Activated effector memory CD4-positive, alpha-beta T cell treated with anti-CD3 and anti-CD28 coated beads, Interleukin-2, amount 50 U/mL, for 16 hours (primary cell): ENCODE measurements around the gene MOV10L1.

Experiments
- DNase-seq: peaks from one replicate; pipeline ENCODE4 v3.0.0-alpha.2; 2020

Gene MOV10L1

DNA sequence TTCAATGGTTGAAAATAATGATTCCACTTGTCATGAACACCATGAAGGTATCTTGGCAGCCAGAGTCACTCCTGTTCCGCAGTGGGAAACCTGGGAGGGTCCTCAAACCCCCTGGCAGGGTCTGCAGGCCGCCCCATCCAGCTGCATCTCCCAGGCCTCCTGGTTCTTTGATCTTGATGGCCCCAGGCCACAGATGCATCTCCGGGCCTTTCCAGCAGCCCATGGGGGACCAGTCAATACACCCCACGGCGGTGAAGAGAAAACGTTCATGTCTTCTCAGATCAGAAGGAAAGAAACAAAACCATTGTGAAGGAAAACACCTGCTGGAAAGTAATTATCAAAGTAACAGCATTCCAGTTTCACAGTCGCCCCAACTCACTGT lies 29.9 kb upstream of the MOV10L1 start:
- no peak for DNase-seq

DNA sequence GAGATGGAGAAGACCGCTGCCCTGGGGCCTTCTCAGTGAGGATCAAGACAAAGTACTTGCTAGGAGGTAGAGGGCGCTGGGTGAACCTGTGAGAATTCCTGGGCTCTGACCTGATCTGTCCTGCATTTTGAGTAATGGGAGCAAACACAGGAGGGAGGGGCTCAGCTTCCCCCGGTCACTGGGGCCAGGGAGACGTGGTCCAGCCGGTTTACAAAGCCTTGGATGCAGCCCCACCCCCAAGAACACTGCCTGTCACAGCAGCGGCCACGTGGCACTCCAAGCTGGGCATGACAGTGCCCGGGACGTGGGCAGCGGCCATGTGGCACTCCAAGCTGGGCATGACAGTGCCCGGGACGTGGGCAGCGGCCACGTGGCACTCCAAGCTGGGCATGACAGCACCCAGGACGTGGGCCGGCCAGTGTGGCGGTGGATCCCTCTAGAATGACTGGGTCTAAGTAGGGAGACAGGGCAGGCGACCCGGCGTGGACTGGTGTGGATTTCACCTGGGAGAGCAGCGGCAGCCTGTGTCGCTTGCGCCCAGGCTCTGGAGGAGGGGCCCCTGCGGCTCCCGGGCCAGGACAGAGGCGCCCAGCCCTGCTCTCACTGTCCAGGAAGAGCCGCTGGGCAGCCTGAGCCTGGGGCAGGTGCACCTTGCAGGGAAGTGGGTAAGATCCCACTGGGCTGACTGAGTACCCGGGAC lies 29.2 kb upstream of the MOV10L1 start:
- no peak for DNase-seq

DNA sequence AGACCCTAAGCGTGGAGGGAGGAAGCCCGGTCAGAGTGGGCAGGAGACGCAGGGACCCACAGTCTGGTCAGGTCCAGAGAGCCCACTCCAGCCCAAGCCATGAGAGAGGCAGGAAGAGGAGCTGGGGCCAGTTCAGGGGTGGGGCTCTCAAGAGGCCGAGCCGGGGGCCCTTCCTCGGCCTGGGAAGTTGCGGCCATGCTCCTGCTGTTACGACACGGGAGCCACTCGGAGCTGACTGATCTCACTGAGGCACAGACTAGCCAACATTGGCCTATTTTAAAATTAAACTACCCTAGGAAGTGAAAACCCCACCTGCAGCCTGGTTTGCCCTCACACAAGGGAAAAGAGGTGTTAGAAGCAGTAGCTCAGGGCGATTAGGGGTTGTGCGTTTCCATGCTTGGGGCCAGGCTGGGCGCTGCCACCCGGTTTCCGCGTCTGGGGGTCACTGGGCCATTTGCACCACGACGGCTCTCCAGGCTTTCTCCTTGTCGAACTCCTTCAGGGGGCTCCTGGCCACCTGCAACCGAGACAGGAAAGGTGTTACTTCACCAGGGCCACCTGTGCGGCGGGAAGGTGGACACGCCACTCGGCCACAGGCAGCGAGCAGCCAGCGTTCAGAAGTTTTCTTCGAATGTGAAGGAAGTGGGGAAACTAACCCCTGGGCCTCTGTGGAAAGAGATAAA lies 28.5 kb upstream of the MOV10L1 start:
- no peak for DNase-seq

DNA sequence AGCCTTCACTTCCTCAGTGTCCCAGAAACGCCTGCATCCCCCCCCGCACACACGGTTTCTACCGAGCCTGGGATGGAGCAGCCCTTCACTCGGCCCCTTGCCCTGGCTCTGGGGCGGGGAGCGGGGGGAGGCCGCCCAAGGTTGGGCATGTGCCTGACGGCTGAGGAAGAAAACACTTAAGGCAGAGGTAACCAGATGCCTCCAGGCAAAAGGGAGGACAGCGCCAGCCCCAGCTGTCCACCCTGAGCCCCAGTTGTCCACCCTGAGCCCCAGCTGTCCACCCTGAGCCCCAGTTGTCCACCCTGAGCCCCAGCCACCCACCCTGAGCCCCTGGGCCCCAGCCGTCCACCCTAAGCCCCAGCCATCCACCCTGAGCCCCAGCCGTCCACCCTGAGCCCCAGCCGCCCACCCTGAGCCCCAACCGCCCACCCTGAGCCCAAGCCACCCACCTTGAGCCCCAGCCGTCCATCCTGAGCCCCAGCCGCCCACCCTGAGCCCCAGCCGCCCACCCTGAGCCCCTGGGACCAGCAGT lies 27.9 kb upstream of the MOV10L1 start:
- DNase-seq = no peak

DNA sequence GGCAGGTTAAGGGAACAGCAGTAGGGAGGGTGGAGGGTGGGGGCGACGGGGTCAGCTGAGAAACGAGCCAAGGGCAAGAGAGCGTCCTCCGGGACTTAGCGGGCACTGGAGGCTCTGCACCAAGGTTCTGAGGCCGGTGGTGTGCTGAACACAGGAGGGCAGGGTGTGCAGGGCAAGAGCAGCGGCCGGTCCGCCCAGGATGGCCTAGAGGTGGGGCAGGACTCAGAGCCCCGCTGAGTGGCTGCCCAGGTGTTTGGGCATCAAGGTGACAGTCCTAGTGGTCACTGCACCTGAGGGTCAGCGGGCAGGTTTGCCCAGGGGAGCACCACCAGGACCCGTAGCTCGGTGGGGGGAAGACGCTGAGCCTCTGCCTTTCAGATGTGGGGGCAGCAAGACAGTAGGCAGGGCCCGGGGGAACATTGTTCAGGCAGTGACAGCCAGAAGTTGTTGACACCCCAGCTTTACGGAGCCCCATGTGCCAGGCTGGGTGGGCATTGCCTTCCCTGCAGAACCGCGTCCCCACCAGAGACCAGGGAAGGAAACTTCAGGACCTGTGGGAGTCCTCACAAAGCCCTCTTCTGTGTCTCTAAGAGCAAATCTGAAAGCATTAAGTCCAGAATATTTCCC lies 27.2 kb upstream of the MOV10L1 start:
- DNase-seq = no peak

DNA sequence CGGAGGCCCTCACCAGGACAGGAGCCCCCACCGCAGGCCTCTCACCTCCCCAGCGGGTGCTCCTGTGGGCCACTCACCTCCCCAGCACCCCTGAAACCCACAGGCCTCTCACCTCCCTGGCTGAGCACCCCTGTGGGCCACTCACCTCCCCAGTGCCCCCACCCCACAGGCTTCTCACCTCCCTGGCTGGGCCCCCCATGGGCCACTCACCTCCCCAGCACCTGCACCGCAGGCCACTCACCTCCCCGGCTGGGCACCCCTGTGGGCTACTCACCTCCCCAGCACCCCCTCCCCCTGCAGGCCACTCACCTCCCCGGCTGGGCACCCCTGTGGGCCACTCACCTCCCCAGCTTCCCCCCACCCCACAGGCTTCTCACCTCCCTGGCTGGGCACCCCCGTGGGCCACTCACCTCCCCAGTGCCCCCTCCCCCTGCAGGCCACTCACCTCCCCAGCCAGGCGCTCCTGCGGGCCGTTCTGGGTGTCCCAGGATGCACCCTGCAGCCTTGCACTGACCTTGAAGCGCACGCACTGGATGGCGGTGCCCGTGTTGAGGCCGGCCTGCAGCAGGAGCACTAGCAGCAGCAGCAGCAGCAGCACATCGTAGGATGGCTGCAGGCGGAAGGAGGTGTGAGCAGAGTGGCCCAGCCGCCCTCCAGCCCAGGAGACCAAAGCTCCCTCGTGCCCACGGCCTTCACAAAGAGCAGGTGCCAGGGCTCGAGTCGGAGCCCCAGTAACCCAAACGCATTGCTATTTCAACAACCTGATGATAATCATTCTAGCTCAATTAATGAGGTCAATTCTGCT lies 26.0 kb upstream of the MOV10L1 start:
- no peak for DNase-seq

DNA sequence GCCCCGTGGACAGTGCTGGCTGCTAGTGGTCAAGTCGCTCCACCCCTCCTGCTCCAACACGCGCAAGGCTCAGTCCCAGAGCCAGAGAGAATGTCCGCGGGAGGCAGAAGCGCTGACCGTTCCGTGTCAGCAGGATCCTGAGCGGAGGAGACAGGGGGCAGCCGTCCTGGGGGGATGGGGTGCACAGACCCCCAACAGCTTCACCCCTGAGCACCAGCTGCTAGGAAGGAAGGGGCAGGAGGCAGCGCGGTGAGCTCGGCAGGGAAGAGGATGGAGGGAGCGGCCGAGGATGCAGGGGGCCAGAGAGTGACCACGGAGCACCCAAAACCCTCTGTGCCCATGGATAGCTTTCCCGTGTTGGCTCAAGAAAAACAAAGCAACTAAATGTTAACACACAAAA lies 25.4 kb upstream of the MOV10L1 start:
- no peak for DNase-seq

DNA sequence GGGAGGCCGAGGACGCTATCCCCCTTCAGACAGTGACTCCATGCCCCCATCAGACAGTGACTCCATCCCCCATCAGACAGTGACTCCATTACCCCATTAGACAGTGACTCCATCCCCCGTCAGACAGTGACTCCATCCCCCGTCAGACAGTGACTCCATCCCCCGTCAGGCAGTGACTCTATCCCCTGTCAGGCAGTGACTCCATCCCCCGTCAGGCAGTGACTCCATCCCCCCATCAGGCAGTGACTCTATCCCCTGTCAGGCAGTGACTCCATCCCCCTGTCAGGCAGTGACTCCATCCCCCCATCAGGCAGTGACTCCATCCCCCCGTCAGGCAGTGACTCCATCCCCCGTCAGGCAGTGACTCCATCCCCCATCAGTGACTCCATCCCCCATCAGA lies 22.6 kb upstream of the MOV10L1 start:
- no peak for DNase-seq

DNA sequence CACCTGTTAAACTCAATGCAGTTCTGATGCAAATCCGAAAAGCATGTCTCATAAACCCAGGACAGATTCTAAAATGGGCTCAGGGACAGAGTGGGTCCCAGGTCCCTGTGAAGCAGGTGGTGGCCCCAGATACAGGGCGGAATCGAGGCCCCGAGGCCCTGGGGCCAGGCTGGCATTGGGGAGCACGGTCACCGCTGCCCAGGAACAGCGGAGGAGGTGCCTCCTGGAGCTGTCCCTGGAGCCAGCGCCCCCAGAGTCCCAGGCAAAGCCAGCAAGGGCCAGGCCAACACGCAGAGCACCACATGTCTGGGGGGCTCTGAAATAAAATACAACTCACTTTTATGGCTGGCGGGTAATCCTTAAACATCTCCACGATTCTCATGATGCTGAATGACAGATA lies 21.7 kb upstream of the MOV10L1 start:
- no peak for DNase-seq

DNA sequence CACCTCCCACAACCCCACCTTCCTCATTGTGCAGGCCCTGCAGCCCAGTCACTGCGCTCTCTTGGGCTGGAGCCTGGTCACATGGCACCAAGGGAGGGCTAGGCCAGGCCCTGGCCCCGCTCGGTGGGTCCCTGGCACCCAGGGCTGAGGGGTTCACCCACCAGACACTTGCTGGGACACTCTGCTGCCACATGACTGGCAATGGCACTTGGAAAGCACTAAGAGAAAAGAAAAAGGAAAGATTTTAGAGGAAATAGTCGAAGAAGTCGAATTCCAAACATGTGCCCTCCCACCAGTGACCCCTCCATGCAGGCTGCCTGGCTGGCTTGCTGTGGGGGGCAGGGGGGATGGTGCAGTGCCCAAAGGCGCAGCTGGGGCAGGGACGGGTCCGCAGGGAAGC lies 19.4 kb upstream of the MOV10L1 start:
- DNase-seq = no peak

DNA sequence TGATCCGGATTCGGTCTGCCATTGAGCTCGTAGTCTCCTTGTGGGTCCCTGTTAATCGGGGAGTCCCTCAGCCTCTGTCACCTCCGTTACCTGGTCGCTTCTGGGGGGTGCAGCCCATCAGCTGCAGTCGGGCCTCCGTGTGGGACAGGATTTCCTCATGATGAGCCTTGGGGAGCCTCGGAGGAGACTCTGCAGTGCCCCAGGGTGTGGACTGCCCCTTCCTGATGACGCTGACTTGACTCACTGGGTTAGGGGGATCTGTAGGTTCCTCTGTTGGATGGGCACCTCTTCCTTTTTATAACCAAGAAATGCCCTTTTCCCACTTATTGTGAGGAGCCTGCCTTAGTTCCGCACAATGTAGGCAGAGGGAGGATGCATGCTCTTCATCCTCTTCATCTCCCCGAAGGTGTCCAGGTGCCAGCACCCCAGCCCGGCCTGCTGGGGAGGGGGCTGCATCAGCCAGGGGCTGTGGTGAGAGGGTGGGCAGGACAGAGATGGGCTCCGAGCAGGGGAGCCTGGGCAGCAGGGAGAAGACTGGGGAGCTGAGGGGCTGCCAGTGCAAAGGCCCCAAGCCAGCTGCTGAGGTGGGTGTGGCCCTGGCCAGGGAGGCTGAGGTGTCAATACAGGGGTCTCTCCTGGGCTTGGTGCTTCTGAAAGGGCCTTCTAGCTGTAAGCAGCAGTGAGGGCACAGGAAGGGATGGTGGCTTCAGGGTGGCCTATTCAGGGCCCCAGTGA lies 18.2 kb upstream of the MOV10L1 start:
- no peak for DNase-seq

DNA sequence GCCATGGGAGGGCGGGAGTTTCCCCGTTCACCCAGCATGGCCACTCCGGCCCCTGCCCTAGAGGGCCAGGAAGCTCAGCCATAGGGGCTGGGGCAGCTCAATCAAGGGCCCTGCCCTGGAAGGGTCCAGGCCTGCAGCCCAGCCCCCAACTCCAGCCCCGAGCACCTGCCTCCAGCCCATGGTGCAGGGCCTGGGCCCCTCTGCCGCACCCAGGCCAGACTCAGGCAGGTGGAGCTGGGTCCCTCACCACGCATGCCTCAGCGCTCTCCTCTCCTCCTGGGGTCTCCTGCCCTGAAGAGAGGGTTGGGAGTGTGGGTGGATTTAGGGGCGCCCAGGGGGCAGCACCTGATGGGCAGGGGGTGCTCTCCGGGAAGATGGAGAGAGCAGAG lies 17.6 kb upstream of the MOV10L1 start:
- DNase-seq = no peak

DNA sequence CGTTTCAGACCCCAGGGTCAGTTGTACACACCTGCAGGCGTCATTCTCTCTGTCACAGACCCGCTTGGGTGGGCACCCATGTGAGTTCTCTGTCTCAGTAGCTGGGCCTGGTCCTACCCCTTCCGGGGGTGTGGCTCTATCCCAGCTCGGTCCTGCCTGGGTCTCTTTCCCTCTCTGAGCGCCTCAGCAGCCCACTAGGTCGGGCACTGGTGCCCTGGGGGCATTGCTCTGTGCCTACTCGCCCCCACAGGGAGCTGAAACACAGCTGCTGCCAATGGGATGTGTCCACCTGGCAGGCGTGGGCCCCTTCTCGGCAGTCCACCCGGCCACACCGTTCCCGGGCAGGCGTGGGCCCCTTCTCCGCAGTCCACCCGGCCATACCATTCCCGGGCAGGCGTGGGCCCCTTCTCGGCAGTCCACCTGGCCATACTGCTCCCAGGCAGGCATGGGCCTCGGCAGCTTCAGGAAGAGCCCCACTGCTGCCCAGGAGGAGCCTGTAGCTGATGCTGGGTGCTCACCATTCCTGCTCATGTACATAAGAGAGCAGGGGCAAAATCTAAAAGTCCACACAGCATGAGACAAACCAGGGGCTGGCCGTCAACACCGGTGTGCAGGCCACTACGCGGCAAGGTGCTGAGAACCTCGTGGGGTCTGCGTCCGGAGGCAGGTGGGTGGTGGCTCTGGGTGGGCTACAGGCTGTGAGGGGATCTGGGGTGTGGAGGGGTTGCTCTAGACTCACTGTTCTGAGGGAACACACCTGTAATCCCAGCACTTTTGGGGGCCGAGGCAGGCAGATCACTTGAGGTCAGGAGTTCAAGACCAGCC lies 16.9 kb upstream of the MOV10L1 start:
- no peak for DNase-seq

DNA sequence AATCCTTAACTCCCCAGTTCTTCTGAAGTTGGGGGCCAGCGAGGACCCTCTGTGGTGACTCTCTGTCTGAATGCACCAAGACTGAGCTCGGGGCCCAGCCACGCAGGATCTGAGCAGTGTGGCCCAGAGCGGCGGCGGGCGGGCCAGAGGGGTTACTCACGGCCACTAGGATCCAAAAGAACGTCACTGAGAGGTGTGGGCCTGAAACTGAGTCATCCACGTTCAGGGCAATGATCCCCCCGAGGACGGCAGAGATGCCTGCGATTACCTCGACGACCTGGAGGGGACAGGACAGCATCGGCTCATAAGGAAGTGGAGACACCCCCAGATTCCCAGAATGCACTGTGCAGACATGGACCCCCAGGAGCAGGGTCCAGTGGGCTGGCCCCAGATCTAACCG lies 15.8 kb upstream of the MOV10L1 start:
- no peak for DNase-seq

DNA sequence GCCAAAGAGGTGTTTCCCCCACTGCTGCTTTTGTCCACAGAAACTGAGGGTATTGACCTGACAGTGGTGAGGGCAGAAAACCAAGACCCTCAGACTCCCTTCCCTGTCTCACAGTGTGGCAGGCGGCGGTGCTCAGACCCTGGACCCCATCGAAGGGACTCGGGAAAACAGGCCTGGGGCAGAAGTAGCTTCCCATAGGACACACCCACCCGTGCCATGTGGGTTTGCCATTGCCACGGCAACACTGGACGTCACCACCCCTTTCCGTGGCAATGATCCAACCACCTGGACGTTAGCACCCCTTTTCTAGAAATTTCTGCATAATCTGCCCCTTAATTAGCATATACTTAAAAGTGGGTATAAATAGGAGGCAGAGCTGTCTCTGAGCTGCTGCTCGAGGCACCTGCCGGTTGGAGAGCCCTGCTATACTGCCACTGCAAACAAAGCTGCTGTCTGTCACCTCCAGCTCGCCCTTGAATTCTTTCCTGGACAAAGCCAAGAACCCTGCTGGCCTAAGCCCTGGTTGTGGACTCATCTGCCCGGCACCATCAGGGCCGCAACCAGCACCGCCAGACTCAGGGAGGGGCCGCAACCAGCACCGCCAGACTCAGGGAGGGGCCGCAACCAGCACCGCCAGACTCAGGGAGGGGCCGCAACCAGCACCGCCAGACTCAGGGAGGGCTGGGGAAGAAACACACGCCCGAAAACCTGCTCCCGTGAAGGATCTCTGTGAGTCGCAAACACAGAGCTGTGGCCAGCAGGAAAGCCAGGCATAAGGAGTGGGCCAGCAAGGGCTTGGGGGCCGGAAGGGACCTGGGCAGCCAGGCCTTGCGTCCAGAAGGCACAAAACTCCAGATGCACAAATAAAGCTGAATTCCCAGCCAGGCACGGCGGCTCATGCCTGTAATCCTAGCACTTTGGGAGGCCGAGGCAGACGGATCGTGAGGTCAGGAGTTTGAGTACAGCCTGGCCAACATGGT lies 15.0 kb upstream of the MOV10L1 start:
- no peak for DNase-seq

DNA sequence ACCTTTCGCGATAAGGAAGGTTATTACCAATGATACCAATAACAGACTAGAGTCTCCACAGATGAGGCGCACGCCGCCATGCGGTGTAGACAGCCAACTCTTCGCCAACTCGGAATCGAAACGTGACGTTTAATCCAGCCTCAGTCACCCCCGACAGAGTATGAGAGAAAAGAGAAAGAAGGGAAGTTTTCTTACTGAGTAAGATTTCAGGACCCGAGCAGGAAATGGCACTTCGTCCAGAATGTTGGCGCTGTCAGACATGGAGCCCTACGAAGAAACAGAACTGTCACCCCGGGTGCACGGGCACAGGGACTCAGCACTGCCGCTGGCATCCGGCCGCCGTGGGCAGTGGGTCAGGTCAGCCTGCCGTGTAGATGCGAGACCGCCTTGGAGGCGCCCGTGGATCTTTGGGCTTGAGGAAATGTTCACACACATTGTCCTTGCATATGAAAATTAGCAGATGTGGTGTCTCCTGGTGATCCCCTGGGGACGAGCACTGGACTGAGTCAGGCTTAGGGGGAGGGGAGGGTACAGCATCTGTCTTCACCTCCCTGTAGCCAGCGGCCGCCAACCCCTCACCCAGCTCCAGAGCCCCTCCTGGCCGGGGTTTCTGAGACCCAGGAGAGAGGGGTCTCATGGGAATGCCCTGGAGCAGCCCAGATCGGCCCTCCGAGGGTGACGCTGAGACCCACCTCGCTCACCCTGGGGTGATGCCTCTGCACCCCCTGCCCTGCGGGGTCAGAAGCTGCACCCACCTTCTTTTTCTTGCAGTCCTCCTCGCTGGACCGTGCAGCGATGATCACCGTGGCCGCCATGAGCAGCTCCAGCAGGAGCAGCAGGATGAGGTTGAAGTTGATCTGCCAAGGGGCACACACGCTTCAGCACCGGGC lies 12.9 kb upstream of the MOV10L1 start:
- no peak for DNase-seq

DNA sequence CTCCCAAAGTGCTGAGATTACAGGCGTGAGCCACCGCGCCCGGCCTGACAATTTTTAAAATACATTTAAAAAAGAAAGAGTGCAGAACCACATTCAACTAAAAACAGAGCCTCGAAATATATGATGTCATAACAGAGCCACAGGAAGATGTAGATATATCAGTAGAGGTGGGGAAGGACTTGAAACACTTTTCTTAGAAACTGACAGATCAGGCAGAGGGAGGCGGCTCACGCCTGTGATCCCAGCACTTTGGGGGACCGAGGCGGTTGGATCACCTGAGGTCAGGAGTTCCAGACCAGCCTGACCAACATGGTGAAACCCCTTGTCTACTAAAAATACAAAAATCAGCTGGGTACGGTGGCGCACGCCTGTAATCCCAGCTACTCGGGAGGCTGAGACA lies 11.6 kb upstream of the MOV10L1 start:
- DNase-seq = no peak

DNA sequence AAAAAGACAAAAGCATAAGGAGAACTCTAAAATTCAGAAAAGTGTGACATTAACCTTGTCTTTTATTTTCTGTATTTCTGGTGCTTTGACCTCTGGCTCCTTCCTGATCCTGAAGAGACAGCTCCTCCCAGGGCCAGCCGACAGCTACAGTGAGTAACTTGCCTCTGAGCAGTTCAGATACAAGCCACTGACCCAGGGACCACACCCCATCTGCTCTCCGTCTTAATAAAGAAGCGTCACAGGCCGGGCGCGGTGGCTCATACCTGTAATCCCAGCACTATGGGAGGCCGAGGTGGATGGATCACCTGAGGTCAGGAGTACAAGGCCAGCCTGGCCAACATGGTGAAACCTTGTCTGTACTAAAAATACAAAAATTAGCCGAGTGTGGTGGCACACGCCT lies 11.0 kb upstream of the MOV10L1 start:
- DNase-seq = no peak

DNA sequence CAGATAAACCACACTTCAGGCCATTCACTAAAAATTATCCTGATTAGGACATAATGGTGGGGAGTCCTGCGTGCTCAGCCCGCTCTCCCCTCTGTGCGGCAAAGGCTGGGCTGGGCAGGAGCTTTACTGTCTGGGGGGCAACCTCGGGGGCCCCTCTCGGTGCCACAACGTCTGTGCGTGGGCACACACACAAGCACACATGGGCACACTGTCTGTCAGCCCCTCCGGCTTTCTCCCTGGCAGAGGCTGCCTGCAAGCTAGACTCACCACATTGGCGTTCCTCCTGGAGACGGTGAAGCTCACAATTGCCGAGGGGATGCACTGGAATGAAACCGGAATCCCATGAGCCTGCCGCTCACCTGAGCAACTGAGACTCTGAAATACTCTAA lies 9.7 kb upstream of the MOV10L1 start:
- DNase-seq = no peak
